NOMO-1 treated with dmso at 0.1 percent for 144 hours (cell line): ENCODE data around the gene TMEM201.

ENCODE experiments used
- DNase-seq: peaks from one replicate; lab custom pipeline; 2025; ENCODE audit not compliant: unreplicated experiment; lab: John Stamatoyannopoulos, UW

Gene TMEM201

GRCh38 chr1:9598316-9598700 lies 9.6 kb downstream of the TMEM201 start:
- no peak for DNase-seq

DNA sequence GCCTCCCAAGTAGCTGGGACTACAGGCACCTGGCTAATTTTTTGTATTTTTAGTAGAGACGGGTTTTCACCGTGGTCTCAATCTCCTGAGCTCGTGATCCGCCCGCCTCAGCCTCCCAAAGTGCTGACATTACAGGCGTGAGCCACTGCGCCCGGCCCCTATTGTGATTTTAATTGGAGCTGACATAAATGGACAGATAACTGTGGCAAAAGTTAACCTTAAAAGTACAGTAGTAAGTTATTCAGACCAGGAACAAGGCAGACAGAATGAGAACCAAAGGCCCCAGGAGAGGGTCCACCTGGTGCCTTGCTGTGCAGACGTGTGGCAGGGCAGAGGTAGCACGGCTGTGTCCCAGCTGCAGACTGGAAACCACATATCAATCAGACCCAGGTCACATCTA lies 11.0 kb downstream of the TMEM201 start:
- no peak for DNase-seq

DNA sequence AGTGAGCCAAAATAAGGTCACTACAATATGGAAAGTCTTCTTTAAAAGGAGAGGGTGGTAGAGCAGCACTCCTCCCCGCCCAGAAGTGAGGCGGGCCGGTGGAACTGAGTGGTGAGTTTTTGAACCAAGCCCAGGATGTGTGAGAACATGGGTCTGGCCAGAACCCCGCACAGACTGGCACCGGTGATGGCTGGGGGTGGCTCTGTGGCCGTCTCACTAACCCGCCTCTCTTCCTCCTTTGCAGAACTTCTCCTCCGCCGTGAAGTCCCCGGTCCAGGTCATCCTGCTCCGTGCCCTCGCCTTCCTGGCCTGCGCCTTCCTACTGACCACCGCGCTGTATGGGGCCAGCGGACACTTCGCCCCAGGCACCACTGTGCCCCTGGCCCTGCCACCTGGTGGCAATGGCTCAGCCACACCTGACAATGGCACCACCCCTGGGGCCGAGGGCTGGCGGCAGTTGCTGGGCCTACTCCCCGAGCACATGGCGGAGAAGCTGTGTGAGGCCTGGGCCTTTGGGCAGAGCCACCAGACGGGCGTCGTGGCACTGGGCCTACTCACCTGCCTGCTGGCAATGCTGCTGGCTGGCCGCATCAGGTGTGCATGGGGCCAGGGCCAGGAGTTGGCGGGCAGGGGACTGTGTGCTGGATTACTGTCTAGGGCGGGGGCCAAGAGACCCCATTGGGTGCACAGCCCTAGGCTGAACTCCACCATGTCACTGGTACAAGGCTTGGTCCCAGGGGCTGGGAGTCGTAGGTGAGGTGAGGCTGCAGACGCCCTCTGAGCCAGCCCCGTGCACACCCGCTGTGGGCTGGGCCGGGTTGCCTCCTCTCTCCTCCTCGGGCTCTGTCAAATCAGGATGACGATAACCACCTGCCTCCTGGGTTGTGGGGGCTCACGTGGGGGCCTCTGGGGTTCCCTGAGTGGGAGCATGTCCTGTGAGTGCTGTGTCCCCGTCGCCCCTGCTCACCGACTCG lies 12.4 kb downstream of the TMEM201 start:
- DNase-seq: no peak

GRCh38 chr1:9601942-9602793 lies 13.5 kb downstream of the TMEM201 start:
- DNase-seq: no peak

DNA sequence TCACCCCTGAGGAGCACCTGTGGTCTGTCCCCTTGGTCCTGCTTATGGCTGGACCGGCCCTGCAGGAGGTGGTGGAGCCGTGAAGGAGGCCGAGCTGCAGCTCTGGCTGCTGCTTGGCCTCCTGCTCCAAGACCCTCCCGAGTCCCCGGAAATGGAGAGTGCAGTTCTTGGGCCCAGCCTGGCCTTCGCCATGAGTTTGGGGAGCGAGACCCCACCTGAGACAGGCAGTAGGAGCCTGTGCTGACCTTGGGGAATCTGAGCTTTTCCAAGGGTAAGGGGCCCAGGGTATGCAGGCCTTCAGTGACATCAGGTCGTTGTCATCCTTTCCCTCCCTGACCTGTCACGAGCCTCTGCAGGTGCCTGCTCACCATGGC lies 14.1 kb downstream of the TMEM201 start:
- DNase-seq: no peak

DNA sequence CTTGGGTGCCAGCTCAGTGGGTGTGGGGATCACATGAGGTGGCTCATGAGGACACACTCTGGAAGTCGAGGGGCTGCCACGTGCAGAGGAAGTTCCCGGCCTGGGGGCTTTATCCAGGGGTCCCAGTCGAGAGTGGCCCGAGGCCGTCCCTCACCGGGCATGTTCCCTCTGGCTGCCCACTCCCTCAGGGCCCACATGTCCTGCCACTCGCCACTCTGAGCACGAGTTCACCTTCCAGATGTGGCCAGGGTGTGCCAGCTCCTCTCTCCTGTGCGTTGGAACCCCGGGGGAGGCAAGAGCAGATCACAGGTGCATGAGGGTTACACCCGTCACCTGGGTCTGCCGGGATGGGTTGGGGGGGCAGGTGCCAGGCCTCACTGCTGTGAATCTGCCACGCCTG lies 14.6 kb downstream of the TMEM201 start:
- no peak for DNase-seq

DNA sequence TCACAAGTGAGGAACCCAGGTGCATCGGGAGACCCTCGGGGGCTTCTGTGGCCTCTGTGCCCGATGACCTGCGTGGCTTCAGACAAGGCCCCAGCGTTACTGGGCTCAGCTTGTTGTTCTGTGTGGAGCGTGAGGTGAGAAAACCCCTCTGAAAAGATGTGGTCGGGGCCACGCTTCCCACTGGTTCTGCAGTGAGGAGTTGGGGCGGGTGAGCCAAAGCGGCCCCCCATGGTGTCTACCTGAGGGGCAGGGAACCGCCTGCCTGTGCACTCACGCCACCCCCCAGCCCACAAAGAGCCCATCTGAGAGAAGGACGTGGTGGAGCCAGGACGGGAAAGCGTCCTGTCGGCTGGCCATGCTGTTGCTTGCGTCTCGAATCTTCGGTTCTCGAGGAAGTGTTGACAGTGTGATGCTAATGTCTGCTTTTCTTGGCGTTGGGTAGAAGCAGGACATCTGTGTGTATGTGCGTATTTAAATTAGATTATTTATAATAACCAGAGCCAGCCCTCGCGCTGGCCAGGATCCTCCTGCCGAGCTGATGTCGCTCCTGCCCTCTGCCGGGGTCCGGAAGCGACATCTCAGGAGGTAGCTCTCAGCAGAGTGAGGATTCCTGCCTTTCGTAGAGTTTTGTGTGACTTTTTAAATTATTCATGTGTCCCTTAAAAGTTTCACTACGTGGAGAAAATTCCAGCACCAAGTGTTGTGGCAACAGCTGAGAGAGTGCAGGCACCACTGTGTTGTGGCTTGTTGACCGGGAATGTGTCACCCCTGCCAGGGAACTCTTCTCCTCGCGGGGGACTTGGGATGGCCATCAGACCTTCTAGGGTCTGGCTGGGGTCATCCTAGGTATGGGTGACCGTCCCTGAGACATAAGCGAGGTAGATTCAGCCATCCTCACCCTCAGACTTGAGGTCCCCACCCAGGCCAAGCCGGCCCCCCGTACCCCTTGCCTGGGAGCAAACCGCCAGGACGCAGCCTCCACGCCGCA lies 15.3 kb downstream of the TMEM201 start:
- no peak for DNase-seq

- no peak for DNase-seq
Observed at GRCh38 chr1:9604836-9605235, 16.1 kb downstream of the TMEM201 start.

DNA sequence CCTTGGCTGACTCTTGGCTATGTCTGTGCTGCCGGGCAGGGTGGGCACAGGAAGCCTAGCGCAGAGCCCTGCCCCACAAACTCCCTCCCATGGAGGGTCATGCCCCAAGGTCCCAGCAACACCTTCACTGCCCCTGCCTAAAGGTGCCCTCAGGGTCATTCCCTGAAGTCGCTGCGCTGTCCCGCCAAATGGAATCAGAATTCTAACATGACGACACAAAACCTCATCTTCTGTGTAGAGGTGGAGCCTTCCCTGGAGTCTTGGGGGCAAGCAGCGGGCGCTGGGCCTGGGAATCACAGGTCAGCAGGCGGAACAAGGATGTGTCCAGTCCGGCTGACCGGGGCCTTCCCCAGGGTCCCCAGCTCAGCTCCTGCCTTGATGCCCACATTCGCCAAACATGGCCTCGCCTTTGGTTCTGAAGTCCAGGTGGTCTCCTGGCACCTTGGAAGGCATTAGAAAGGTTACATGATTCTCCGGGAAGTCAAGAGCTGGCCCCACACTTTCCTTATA lies 17.3 kb downstream of the TMEM201 start:
- no peak for DNase-seq

DNA sequence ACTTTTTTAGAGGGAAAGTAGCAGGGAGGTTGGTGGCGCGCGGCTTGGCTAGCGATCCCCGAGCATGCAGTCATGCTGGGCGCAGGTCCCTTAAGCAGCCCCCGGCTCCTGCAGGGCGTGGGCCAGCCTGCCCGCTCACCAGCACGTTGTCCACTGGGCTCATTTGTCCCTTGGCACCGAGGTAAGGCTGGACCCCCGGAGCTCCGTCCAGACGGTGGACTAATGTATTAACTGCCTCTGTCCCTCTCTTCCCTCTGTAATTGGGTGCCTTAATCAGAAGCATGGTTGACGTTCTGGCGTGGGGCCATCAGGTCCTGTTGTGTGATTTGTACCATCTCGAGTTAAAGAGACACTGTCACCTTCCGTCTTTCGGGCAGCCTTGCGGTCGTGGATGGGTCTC lies 17.7 kb downstream of the TMEM201 start:
- no peak for DNase-seq

GRCh38 chr1:9606948-9607347 lies 18.2 kb downstream of the TMEM201 start:
- DNase-seq: no peak

DNA sequence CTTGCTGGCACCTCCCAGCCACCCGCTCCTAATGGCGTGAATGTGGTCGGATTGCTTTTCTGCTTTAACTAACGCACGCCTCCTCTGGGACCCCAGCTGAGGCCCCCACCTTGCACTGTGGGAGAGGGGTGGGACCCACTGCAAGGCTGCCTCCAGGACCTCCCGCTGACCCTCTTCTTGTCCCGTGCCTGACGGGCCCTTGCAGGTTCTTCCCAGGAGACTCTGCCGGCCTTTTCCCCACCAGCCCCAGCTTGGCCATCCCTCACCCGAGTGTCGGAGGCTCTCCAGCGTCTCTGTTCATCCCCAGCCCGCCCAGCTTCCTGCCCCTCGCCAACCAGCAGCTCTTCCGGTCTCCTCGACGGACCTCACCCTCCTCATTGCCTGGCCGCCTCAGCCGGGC lies 18.6 kb downstream of the TMEM201 start:
- no peak for DNase-seq

DNA sequence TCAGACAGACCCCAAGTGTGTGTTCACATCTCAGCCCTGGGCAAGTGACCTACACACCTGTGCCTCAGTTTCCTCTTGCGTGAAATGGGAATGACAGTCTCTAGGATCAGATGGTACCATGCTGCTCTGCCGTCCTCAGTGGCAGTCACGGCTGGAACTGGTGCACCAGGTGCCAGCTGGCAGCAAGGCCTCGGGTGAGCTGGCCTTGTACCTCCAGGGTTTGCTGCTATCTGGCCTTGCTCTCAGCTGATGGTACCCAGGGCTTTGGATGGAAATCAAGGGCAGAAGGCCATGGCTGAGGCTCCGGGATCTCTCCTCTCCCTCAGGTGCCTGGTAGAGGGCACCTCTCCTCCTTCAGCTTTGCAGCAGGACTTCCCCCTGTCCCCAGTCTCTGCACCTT lies 21.3 kb downstream of the TMEM201 start:
- DNase-seq: no peak

DNA sequence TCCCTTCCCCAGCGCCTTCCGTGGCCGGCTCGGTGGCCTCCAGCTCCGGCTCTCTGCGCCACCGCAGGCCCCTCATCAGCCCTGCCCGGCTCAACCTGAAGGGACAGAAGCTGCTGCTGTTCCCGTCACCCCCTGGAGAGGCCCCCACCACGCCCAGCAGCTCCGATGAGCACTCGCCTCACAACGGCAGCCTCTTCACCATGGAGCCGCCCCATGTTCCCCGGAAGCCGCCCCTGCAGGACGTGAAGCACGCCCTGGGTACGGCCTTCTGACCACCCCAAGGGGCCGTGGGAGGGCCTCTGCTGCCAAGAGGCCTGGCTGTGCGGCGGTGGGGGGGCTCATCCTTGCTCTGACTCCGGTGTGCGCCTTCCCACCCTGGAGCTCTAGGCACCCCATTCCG lies 21.8 kb downstream of the TMEM201 start:
- DNase-seq: no peak

- DNase-seq: no peak
Observed at GRCh38 chr1:9611716-9612115, 23.0 kb downstream of the TMEM201 start.

- DNase-seq: no peak
Observed at GRCh38 chr1:9612162-9612845, 23.6 kb downstream of the TMEM201 start.

GRCh38 chr1:9612871-9613624 lies 24.3 kb downstream of the TMEM201 start:
- DNase-seq: no peak

DNA sequence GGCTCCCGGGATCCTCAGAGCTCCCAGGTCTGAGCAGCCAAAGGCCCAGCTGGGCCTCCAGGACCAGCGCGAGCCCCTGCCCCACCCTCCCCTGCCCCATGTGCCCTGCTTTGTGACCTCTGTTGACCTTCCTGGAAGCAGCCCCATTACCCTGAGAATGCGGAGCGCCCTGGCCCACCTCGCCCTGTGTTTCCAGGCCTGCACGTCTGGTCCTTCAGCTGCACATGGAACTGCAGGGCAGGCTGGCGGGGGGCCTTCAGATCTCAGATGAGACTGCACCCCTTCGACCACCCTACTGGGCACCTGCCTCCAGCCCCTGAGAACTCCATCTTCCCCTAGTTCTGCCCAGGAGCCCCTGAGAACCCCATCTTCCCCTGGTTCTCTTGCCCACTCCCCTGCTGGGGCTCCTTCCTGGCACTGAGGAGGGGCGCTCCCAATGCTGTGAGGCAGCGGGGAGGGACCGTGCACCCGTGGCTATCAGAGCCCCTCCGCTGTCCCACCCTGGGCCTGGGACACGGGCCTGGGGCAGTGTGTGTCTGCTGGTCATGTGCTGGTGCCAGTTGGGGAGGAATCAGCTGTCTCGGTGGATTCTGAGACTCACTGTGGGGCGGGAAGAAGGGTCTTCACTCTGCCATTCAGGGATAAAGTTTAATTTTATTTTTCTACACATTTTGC lies 25.1 kb downstream of the TMEM201 start:
- DNase-seq: no peak
